Osteocyte (in vitro differentiated cells): ENCODE data around the gene DHX8. TPM values are rescaled to one million over a fixed set of nuclear protein-coding genes. Genes with fewer than 3 reads are reported as not detected.
"Not testable (repeated sequence)": the region's sequence is repeated elsewhere in the genome, so short reads cannot be mapped to it uniquely, and the experiment has no call there.

Source experiments
- DNase-seq: peaks from one replicate; pipeline ENCODE4 v3.0.0; 2021; ENCODE audit warnings: mixed read lengths; ENCODE audit not compliant: unreplicated experiment; ENCODE audit errors: extremely low spot score
- H3K27ac Mint-ChIP-seq: one replicate; pipeline ENCODE4 v1.8.0; 2021; ENCODE audit warnings: mild to moderate bottlenecking, mixed read lengths; ENCODE audit not compliant: unreplicated experiment
- H3K27me3 Mint-ChIP-seq: one replicate; pipeline ENCODE4 v1.8.0; 2021; ENCODE audit warnings: mixed read lengths; ENCODE audit not compliant: unreplicated experiment
- H3K36me3 Mint-ChIP-seq: one replicate; pipeline ENCODE4 v1.8.0; 2021; ENCODE audit warnings: mixed read lengths; ENCODE audit not compliant: unreplicated experiment
- H3K4me1 Mint-ChIP-seq: one replicate; pipeline ENCODE4 v1.8.0; 2021; ENCODE audit warnings: mixed read lengths; ENCODE audit not compliant: unreplicated experiment
- H3K4me3 Mint-ChIP-seq: one replicate; pipeline ENCODE4 v1.8.0; 2021; ENCODE audit warnings: mild to moderate bottlenecking, moderate library complexity, mixed read lengths; ENCODE audit not compliant: unreplicated experiment
- H3K9me3 Mint-ChIP-seq: one replicate; pipeline ENCODE4 v1.8.0; 2021; ENCODE audit warnings: mixed read lengths; ENCODE audit not compliant: unreplicated experiment
- total RNA-seq: library from RNA; stranded (reverse); gene quantifications from 2 replicates; pipeline ENCODE4 v1.2.1, GENCODE V29; 2021
- TF ChIP-seq, protein P1 (sequence below): fragments of 200-600 bp; sonication (generic); IDR thresholded peaks from 2 replicates; pipeline ENCODE4 v1.5.0; 2021; ENCODE audit warnings: antibody characterized with exemption, mild to moderate bottlenecking, moderate library complexity

Gene DHX8
- total RNA-seq, 1 donor from 2014 or later: 70.7 TPM

DNA sequence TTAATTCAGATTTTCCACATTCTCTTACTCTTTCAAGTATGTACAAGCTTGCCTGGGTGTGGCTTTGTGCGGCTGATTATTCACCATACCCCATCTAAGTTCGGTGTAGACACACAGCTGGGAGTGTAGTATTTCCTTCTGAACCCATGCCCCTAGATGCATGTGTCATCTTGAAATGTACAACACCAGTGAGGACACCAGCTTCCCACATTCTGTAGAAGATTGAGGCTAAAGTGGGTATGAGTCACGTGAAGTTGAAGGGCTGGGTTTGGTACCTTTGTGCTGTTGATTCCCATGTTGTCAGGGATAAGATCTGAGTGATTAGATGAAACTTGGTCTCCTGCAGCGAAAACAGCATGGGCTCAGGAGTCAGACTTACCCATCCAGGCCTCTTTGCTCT lies 14.6 kb upstream of the DHX8 start:
- H3K9me3 Mint-ChIP-seq: no peaks in the 10 kb centered on the region
- H3K4me3 Mint-ChIP-seq: no peak overlapping the region
- peaks cover 33% of the 10 kb centered on the region for H3K4me1 Mint-ChIP-seq
- H3K27ac Mint-ChIP-seq: peak overlapping the region; percentile 84
- DNase-seq: no peak
- H3K36me3 Mint-ChIP-seq: no peaks in the 10 kb centered on the region
- TF ChIP-seq, protein P1, sequence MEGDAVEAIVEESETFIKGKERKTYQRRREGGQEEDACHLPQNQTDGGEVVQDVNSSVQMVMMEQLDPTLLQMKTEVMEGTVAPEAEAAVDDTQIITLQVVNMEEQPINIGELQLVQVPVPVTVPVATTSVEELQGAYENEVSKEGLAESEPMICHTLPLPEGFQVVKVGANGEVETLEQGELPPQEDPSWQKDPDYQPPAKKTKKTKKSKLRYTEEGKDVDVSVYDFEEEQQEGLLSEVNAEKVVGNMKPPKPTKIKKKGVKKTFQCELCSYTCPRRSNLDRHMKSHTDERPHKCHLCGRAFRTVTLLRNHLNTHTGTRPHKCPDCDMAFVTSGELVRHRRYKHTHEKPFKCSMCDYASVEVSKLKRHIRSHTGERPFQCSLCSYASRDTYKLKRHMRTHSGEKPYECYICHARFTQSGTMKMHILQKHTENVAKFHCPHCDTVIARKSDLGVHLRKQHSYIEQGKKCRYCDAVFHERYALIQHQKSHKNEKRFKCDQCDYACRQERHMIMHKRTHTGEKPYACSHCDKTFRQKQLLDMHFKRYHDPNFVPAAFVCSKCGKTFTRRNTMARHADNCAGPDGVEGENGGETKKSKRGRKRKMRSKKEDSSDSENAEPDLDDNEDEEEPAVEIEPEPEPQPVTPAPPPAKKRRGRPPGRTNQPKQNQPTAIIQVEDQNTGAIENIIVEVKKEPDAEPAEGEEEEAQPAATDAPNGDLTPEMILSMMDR: no peak
- H3K27me3 Mint-ChIP-seq: peaks cover 2% of the 10 kb centered on the region

DNA sequence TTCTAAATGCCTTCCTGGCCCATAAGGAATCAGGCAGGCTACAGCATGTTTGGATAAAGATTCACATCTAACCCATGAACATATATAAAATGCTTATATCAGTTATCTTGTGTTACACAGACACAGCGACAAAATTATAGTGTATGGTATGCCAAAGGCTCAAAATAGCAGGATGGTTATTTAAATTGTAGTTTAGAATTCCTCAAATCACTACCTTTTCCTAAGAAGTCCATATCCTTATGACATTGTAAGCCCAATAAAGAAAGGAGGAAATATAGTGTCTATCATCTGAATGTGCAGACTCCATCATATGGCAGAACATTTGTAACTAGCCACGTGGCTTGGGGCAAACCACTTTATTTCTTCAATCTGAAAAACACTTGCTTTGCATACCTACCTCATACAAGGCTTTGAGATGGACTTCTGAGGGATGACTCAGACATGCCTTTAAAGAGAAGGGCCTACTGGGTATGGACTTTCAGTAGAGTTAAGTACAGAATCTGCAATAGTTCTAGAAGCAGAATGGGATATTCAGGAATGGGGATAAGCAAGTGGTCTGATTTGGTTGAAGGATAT lies 12.1 kb upstream of the DHX8 start:
- no peak for DNase-seq
- Mint-ChIP-seq H3K9me3 (no peaks in the 10 kb centered on the region), H3K27me3 (no peaks in the 10 kb centered on the region), H3K27ac (no peak overlapping the region), H3K4me1 (peaks cover 31% of the 10 kb centered on the region), H3K36me3 (no peaks in the 10 kb centered on the region), H3K4me3 (no peak overlapping the region)
- TF ChIP-seq, protein P1: no peak

DNA sequence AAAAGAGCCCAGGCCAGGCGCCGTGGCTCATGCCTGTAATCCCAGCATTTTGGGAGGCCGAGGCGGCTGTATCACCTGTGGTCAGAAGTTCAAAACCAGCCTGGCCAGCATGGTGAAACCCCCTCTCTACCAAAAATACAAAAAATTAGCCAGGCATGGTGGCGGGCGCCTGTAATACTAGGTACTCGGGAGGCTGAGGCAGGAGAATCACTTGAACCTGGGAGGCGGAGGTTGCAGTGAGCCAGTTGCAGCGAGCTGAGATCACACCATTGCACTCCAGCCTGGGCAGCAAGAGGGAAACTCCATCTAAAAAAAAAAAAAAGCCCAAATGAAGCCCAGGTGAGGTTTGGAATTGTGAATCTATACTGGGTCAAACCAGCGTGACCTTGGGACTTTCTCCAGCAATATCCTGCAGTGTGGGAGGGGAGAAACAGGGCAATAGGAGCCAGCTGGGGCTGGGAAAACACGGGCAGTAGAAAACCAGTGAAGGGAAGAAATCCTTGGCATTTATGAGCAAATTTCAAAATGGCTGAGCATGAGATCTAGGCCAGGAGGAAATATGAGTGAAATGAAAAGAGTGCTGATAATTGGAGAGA lies 8.2 kb upstream of the DHX8 start:
- TF ChIP-seq, protein P1: no peak
- H3K36me3 Mint-ChIP-seq: no peaks in the 10 kb centered on the region
- no peak overlapping the region for H3K27ac Mint-ChIP-seq
- no peak for DNase-seq
- H3K27me3 Mint-ChIP-seq: no peaks in the 10 kb centered on the region
- no peak overlapping the region for H3K4me3 Mint-ChIP-seq
- no peaks in the 10 kb centered on the region for H3K4me1 Mint-ChIP-seq
- no peaks in the 10 kb centered on the region for H3K9me3 Mint-ChIP-seq

DNA sequence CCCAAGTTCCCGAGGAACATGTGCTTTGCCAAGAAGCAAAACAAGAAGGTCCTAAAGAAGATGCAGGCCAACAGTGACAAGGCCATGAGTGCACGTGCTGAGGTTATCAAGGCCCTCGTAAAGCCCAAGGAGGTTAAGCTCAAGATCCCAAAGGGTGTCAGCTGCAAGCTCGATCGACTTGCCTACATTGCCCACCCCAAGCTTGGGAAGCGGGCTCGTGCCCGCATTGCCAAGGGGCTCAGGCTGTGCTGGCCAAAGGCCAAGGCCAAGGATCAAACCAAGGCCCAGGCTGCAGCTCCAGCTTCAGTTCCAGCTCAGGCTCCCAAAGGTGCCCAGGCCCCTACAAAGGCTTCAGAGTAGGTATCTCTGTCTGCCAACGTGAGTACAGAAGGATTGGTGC lies 7.5 kb upstream of the DHX8 start:
- H3K36me3 Mint-ChIP-seq, H3K27me3 Mint-ChIP-seq, H3K4me1 Mint-ChIP-seq, H3K9me3 Mint-ChIP-seq, DNase-seq, H3K4me3 Mint-ChIP-seq, H3K27ac Mint-ChIP-seq: not testable (repeated sequence)

- Mint-ChIP-seq H3K27me3 (no peaks in the 10 kb centered on the region), H3K9me3 (no peaks in the 10 kb centered on the region), H3K27ac (no peak overlapping the region), H3K4me3 (no peak overlapping the region), H3K36me3 (no peaks in the 10 kb centered on the region), H3K4me1 (peaks cover 2% of the 10 kb centered on the region)
- TF ChIP-seq, protein P1: no peak
- no peak for DNase-seq
Measured at GRCh38 chr17:43477832-43478634, 5.7 kb upstream of the DHX8 start.
